SU-DHL-6 (cell line): Measurements from ENCODE around the gene TUBB3.

Source experiments
- H2AFZ ChIP-seq: fragments of 200-600 bp; sonication (generic); 2 replicates; pipeline ENCODE4 v1.6.1; 2014; ENCODE audit warnings: low read depth, mild to moderate bottlenecking, moderate library complexity, mixed read lengths, antibody characterized with exemption, low read length; ENCODE audit not compliant: severe bottlenecking
- H3F3A ChIP-seq: fragments of 200-600 bp; shearing (Covaris generic); 2 replicates; pipeline ENCODE4 v1.6.0; 2016; ENCODE audit warnings: antibody characterized with exemption, mild to moderate bottlenecking; ENCODE audit not compliant: insufficient read depth
- H3K27ac ChIP-seq: fragments of 200-600 bp; sonication (generic); 2 replicates; pipeline ENCODE4 v1.5.1; 2016; ENCODE audit warnings: low read depth, mild to moderate bottlenecking, low read length, moderate library complexity, mixed read lengths
- H3K27me3 ChIP-seq: fragments of 200-600 bp; sonication (generic), shearing (Covaris generic); 2 replicates; pipeline ENCODE4 v1.6.0; 2014; ENCODE audit warnings: mild to moderate bottlenecking, low read length
- H3K36me3 ChIP-seq: fragments of 200-600 bp; sonication (generic); 2 replicates; pipeline ENCODE4 v1.6.1; 2014; ENCODE audit warnings: mild to moderate bottlenecking, low read length, mixed read lengths
- H3K4me2 ChIP-seq: fragments of 300-600, 200-600 bp; shearing (Covaris generic), sonication (generic); 2 replicates; pipeline ENCODE4 v1.6.0; 2014; ENCODE audit warnings: low read length, low read depth, mild to moderate bottlenecking; ENCODE audit not compliant: poor library complexity, severe bottlenecking
- H3K4me3 ChIP-seq: fragments of 200-600 bp; sonication (generic); 2 replicates; pipeline ENCODE4 v1.5.1; 2014; ENCODE audit warnings: antibody characterized with exemption, low read length, mild to moderate bottlenecking, mixed read lengths; ENCODE audit not compliant: insufficient read depth, poor library complexity, severe bottlenecking
- H3K79me2 ChIP-seq: fragments of 200-600 bp; sonication (generic); 2 replicates; pipeline ENCODE4 v1.6.1; 2014; ENCODE audit warnings: mild to moderate bottlenecking, low read length, moderate library complexity; ENCODE audit not compliant: insufficient read depth
- H3K9ac ChIP-seq: fragments of 200-600 bp; sonication (generic); 2 replicates; pipeline ENCODE4 v1.7.0; 2014; ENCODE audit warnings: mild to moderate bottlenecking, low read length
- H3K9me2 ChIP-seq: fragments of 200-600 bp; sonication (generic); replicated peaks from 2 replicates; pipeline ENCODE4 v1.6.1; 2014; ENCODE audit warnings: low read length; ENCODE audit not compliant: insufficient read depth
- H3K9me3 ChIP-seq: fragments of 200-600 bp; sonication (generic); 2 replicates; pipeline ENCODE4 v1.6.1; 2014; ENCODE audit warnings: low read length, mixed read lengths; ENCODE audit not compliant: insufficient read depth
- H4K20me1 ChIP-seq: fragments of 200-600 bp; sonication (generic); 2 replicates; pipeline ENCODE4 v1.6.1; 2014; ENCODE audit warnings: low read depth, mild to moderate bottlenecking, antibody characterized with exemption, low read length, moderate library complexity, mixed read lengths
- EZH2phosphoT487 ChIP-seq: fragments of 200-600 bp; sonication (generic), shearing (Covaris generic); conservative IDR thresholded peaks from 2 replicates; pipeline ENCODE4 v1.6.1; 2018; ENCODE audit warnings: mild to moderate bottlenecking, antibody characterized with exemption, low read length, moderate library complexity, mixed read lengths
- TF ChIP-seq, protein P1 (sequence below): fragments of 200-600 bp; sonication (generic); IDR thresholded peaks from one replicate; pipeline ENCODE4 v1.5.1; 2017; ENCODE audit warnings: antibody characterized with exemption, mild to moderate bottlenecking, low read length, moderate library complexity; ENCODE audit not compliant: insufficient read depth, poor library complexity, severe bottlenecking

Gene TUBB3

DNA sequence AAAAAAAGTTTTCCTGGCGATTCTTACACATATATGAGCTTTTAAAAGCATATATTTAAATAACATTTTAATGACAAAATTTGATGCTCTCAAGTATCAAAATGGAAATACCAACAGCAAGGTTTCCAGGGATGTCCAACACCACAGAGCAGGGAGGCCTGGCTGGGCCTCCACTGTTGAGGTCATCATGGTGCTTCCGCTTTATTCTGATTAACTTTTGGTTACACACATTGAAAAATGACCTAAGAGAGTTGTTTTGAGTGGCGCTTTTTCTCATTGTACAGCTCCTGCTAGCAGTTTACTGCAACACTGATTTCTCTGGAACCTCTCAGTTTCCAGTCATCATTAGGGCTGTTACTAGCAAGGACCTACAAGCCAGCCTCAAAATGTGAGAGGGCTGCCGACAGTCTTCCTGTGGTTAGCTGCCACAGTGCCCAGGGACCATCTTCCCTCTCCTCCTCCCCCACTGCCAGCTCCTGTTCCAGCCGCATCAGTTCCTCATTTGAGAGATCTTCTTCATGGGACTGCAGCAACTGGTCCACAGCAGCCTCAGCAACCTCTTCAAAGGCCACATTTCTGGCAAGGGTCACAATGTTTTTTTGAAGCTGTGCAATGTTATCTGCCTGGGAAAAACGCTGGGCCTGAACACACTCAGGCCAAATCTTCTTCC lies 46.7 kb downstream of the TUBB3 start:
- Histone ChIP-seq H3K4me3 (no peak overlapping the region), H2AFZ (no peak overlapping the region), H4K20me1 (no peaks in the 10 kb centered on the region), H3K9ac (no peak overlapping the region), H3K27ac (no peak overlapping the region), H3F3A (0 out of 2 replicates have a peak, but pooled peaks cover 4% of the 10 kb centered on the region), H3K9me3 (no peaks in the 10 kb centered on the region; the same call in 1 of the 2 replicates), H3K79me2 (peaks cover 30% of the 10 kb centered on the region), H3K36me3 (no peaks in the 10 kb centered on the region), H3K27me3 (no peaks in the 10 kb centered on the region), H3K9me2 (no peaks in the 10 kb centered on the region), H3K4me2 (no peak overlapping the region)
- TF ChIP-seq, protein P1, sequence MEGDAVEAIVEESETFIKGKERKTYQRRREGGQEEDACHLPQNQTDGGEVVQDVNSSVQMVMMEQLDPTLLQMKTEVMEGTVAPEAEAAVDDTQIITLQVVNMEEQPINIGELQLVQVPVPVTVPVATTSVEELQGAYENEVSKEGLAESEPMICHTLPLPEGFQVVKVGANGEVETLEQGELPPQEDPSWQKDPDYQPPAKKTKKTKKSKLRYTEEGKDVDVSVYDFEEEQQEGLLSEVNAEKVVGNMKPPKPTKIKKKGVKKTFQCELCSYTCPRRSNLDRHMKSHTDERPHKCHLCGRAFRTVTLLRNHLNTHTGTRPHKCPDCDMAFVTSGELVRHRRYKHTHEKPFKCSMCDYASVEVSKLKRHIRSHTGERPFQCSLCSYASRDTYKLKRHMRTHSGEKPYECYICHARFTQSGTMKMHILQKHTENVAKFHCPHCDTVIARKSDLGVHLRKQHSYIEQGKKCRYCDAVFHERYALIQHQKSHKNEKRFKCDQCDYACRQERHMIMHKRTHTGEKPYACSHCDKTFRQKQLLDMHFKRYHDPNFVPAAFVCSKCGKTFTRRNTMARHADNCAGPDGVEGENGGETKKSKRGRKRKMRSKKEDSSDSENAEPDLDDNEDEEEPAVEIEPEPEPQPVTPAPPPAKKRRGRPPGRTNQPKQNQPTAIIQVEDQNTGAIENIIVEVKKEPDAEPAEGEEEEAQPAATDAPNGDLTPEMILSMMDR, result no peak
- no peak for TF ChIP-seq EZH2phosphoT487

DNA sequence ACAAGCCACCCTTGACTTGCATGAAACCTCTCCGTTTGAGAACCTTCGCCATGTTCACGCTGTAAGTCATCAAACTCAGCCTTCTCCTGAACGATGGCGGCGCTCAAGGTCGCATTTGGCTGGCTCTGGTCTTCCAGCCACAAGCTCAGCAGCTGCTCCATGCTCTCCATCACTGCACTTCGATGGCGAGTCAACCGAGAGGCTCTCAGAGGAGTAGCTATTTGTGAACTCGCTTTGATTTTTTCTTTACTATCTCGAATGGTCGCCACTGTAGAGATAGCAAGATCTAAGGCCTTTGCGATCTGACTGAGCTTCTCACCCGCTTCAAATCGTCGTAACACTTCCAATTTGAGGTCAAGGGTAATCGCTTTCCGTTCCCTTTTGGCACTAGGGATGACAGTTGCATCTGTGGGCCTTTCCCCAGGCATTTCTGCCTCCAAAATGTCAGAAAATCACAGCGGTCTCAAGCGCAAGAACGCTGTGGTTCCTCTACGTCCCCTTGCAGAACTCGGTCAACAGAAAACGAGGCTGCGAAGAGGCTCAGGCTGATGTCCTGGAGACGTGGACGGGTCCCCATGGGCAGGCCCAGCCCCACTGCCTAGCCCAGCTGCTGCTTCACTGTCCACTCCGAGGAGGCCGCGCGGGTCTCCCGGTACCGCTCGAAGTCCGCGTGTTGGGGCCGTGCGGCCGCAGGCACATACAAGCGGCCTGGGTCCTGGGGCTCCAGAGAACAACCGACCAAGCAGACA lies 48.5 kb downstream of the TUBB3 start:
- H4K20me1 ChIP-seq, result no peaks in the 10 kb centered on the region
- H3K79me2 ChIP-seq, result peaks cover 48% of the 10 kb centered on the region
- no peaks in the 10 kb centered on the region for H3K9me2 ChIP-seq
- H3K9ac ChIP-seq, result peak overlapping the region; percentile 92
- H2AFZ ChIP-seq, result peak overlapping the region; percentile 91
- H3K27me3 ChIP-seq, result no peaks in the 10 kb centered on the region
- peak overlapping the region; percentile 96 for H3K4me2 ChIP-seq
- no peaks in the 10 kb centered on the region; the same call in 1 of the 2 replicates for H3K9me3 ChIP-seq
- TF ChIP-seq, protein P1, result no peak
- no peak for TF ChIP-seq EZH2phosphoT487
- H3F3A ChIP-seq, result 0 out of 2 replicates have a peak, but pooled peaks cover 4% of the 10 kb centered on the region
- H3K36me3 ChIP-seq, result no peaks in the 10 kb centered on the region
- 0 out of 2 replicates have a peak overlapping the region, but pooled peaks have one; percentile 69 for H3K27ac ChIP-seq
- peak overlapping the region; percentile 98 for H3K4me3 ChIP-seq

DNA sequence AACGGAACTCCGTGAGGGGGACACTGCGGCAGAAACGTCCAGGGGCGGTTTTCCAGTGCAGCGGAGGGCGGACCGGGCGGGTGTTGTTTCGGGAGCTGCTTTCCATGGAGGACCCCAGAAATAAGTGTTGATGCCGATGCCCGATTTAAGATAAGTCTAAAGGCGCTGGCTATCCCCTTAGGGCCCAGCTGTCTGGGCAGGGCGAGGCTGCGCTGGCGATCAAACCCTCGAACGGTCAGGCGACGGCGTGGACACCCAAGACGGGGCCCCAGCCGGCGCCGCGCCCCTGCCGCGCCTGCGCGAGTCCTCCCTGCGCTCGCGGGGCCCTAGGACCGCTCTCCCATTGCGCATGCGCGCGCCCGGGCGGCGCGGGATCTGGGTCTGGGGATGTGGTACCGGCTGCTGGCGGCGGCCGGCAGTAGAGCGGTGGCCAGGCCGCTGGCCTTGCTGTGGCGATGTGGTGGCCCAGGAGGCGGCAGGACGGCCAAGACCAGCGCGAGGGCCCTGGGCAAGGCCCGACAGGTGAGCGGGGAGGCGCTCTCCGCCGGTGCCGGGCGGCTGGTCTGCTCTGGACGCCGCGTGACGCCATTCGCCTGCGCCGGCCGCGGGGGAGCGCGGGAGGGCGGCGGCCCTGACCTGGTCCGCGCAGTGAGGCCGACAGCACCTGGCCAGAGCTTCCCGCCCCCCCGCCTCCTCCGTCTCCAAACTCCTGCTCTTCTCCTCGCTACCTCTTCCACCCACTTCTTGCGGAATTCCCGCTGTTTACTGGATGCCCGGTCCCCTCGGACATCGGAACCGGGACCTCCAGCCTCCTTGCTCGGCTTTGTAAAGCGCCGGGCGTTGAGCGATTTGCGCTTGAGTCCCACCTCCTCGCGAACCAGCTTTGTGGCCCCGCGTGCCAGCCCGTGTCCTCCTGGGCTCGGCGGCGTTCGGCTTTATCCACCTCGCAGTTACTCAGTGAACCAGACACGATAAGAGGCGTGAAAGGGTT lies 49.4 kb downstream of the TUBB3 start:
- TF ChIP-seq EZH2phosphoT487, result no peak
- TF ChIP-seq, protein P1, result no peak
- H3K79me2 ChIP-seq, result peaks cover 56% of the 10 kb centered on the region
- H3K9me2 ChIP-seq, result no peaks in the 10 kb centered on the region
- 0 out of 2 replicates have a peak, but pooled peaks cover 3% of the 10 kb centered on the region for H3K36me3 ChIP-seq
- H2AFZ ChIP-seq, result peak overlapping the region; percentile 91
- H3K9me3 ChIP-seq, result no peaks in the 10 kb centered on the region; the same call in 1 of the 2 replicates
- H3K27ac ChIP-seq, result peak overlapping the region; percentile 69
- H3K9ac ChIP-seq, result peak overlapping the region; percentile 92
- H3F3A ChIP-seq, result 0 out of 2 replicates have a peak, but pooled peaks cover 4% of the 10 kb centered on the region
- no peaks in the 10 kb centered on the region for H4K20me1 ChIP-seq
- peak overlapping the region; percentile 98 for H3K4me3 ChIP-seq
- peak overlapping the region; percentile 96 for H3K4me2 ChIP-seq
- no peaks in the 10 kb centered on the region for H3K27me3 ChIP-seq
